ENCODE data around the gene TOGARAM1.

The TOGARAM1 gene

GRCh38 chr14:44954750-44955149 lies 7.2 kb upstream of the TOGARAM1 start:
- no peak overlapping the region for H3K4me3 ChIP-seq (replicated peaks; ENCODE audit: low read depth, low read length)
- TF ChIP-seq, protein P1, sequence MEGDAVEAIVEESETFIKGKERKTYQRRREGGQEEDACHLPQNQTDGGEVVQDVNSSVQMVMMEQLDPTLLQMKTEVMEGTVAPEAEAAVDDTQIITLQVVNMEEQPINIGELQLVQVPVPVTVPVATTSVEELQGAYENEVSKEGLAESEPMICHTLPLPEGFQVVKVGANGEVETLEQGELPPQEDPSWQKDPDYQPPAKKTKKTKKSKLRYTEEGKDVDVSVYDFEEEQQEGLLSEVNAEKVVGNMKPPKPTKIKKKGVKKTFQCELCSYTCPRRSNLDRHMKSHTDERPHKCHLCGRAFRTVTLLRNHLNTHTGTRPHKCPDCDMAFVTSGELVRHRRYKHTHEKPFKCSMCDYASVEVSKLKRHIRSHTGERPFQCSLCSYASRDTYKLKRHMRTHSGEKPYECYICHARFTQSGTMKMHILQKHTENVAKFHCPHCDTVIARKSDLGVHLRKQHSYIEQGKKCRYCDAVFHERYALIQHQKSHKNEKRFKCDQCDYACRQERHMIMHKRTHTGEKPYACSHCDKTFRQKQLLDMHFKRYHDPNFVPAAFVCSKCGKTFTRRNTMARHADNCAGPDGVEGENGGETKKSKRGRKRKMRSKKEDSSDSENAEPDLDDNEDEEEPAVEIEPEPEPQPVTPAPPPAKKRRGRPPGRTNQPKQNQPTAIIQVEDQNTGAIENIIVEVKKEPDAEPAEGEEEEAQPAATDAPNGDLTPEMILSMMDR (IDR thresholded peaks at IDR 0.05; ENCODE audit: low read length, missing control alignments): no peak
- no peak for DNase-seq (ENCODE audit: low read depth)

GRCh38 chr14:44955528-44955927 lies 6.5 kb upstream of the TOGARAM1 start:
- TF ChIP-seq, protein P1 (IDR thresholded peaks at IDR 0.05; ENCODE audit: low read length, missing control alignments): no peak
- no peak overlapping the region for H3K4me3 ChIP-seq (replicated peaks; ENCODE audit: low read depth, low read length)

GRCh38 chr14:44956866-44957265 lies 5.1 kb upstream of the TOGARAM1 start:
- H3K4me3 ChIP-seq (replicated peaks; ENCODE audit: low read depth, low read length): no peak overlapping the region
- DNase-seq (ENCODE audit: low read depth): no peak
- TF ChIP-seq, protein P1 (IDR thresholded peaks at IDR 0.05; ENCODE audit: low read length, missing control alignments): no peak

More at GRCh38 chr14:44955528-44955927, 6.5 kb upstream of the TOGARAM1 start:
- DNase-seq (ENCODE audit: low read depth): no peak

DNA sequence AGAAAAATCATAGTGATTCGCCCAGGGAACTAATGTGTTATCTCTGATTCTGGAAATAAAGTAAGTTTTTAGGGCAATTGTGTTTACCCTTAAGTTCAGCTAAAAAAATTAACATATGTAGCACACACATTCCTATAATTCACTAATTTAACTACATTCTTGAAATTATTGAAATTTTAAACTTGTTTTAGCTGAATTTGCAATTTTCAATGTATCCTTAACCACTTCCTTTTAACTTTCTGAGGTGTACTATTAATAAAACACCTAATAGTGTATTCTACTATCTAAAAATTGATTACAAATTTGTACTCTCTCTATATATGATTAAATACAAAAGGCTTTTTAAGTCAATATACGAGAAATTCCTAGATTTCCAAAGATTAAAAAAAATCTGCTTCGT lies 2.5 kb upstream of the TOGARAM1 start:
- TF ChIP-seq, protein P1 (IDR thresholded peaks at IDR 0.05; ENCODE audit: low read length, missing control alignments): no peak
- peak overlapping the region; percentile 87 for H3K4me3 ChIP-seq (replicated peaks; ENCODE audit: low read depth, low read length)
- no peak for DNase-seq (ENCODE audit: low read depth)

GRCh38 chr14:44960146-44960545 lies 1.8 kb upstream of the TOGARAM1 start:
- H3K4me3 ChIP-seq (replicated peaks; ENCODE audit: low read depth, low read length): peak overlapping the region; percentile 87

GRCh38 chr14:44960646-44961045 lies 1.3 kb upstream of the TOGARAM1 start:
- TF ChIP-seq, protein P1 (IDR thresholded peaks at IDR 0.05; ENCODE audit: low read length, missing control alignments): no peak
- DNase-seq (ENCODE audit: low read depth): peak; percentile 7
- peak overlapping the region; percentile 87 for H3K4me3 ChIP-seq (replicated peaks; ENCODE audit: low read depth, low read length)

More at GRCh38 chr14:44960146-44960545, 1.8 kb upstream of the TOGARAM1 start:
- TF ChIP-seq, protein P1 (IDR thresholded peaks at IDR 0.05; ENCODE audit: low read length, missing control alignments): no peak
- DNase-seq (ENCODE audit: low read depth): peak; percentile 7

DNA sequence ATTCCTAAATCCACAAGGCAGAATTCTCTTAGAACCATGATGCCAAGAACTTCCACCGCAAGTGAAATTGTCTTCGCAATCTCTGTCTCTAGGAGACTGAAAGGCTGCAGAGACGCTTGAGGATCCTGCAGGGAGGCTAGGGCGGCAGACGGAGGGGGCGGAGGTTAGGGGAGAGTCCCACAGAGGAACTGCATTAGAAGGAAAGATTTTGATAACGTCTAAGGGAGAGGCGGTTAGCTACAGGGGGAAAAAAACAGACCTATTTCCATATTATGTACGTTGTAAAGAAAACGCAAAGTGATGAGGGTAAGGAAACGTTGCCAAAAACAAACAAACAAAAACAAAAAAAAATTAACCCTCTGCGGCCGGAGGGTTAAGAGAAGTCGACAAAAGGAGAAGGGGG lies 838 bp upstream of the TOGARAM1 start:
- TF ChIP-seq, protein P1 (IDR thresholded peaks at IDR 0.05; ENCODE audit: low read length, missing control alignments): no peak
- peak; percentile 65 for DNase-seq (ENCODE audit: low read depth)
- peak overlapping the region; percentile 87 for H3K4me3 ChIP-seq (replicated peaks; ENCODE audit: low read depth, low read length)

Measured in fibroblast of pulmonary artery (primary cell).